Posterior vena cava (tissue), 2 donors: ENCODE data around the gene DNAH10. TPM values are rescaled to one million over a fixed set of nuclear protein-coding genes. Genes with fewer than 3 reads are reported as not detected.

Source experiments
- DNase-seq: peaks from one replicate; pipeline ENCODE4 v3.0.0-alpha.2; 2020; ENCODE audit warnings: low spot score
- intact Hi-C, 2 donors: fragments of 100-400 bp; cut with DNase I; formaldehyde crosslinking; loops; one replicate each; pipeline versions ENCODE4 v1.14.1 to v1.14.2; 2022 to 2023
- total RNA-seq, 2 donors: library from RNA; stranded (reverse); fragmentation: NEBNext Ultra II Directional; extraction: Animal tissue kit (Norgen Biotek cat#: 25700); gene quantifications; one replicate each; pipeline ENCODE4 v1.2.1, GENCODE V29; 2021
- donor health status: DM: yes; HTN: yes; CAD: no.
- donor health status: DM: yes; HTN: yes; CAD: no.

The DNAH10 gene
- total RNA-seq, 2 donors from 2014 or later: not detected

DNA sequence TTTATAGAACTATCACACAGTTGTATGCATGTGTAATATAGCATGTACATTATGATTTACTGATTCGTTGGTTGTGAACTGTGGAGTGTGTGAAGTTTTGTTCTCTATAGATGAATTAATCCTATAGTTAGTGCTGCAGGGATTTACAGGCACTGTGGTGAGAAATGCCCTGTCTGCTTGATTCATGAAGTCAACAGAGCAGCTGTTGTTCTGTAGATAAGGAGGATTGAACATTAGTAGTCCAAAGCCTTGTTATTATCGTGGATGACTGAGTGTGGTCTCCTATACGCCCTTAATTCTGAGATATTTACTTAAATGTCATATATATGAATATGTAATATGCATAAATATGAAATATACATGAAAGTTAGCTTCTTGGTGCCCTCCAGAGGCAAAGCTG, 98.3 kb downstream of the DNAH10 start:
- intact Hi-C loops: no loop called here
- DNase-seq: no peak

- intact Hi-C loops: no loop called here
- DNase-seq: no peak
Measured at GRCh38 chr12:123861392-123861791, 99.3 kb downstream of the DNAH10 start.

GRCh38 chr12:123867141-123867540, 105.0 kb downstream of the DNAH10 start:
- DNase-seq: no peak

GRCh38 chr12:123868791-123869190, 106.7 kb downstream of the DNAH10 start:
- intact Hi-C loops: loop anchor here in 1 of 2 donors (2.0 kb wide), 1 partner anchor 38 kb away; no protein-coding TSS in a partner anchor
- DNase-seq: no peak

More at GRCh38 chr12:123867141-123867540, 105.0 kb downstream of the DNAH10 start:
- intact Hi-C loops: no loop called here

DNA sequence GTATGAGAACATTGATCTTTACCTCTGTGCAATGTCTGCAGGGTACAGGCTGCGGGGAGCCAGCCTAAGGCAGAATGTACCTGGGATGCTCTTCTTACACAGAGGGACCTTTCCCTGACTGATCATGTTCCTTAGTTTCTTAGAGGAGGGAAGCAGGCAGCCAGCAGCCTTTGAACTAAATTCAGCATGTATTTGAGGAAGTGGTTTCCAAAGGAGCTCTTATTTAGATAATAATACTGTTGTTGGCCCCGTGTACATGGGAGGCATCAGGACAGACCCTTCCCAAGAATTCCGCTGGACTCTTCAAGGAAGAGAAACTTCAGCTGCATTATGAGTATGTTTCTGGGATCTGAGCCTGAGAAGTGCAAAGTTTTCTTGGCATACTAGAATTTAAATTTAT, 111.7 kb downstream of the DNAH10 start:
- no peak for DNase-seq
- intact Hi-C loops: no loop called here

DNA sequence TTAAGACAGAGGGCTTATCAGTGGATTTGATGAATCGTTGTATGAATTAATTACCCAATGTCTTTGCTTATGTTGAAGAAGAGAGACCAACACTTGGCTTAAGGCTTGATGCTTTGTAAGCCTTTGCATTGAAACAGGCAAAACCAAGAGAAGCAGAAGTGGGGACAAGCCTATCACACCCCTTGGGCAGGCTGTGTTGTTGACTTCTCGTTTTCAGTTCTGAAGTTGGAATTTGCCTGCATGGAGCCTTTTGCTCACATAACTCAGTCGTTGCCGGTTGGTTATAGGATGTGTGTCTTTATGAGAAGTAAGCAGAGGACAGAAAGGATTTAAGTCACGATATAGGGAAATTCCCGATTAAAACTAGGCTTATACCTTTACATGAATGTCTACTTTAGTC, 115.9 kb downstream of the DNAH10 start:
- no peak for DNase-seq
- intact Hi-C loops: no loop called here

GRCh38 chr12:123879101-123879500, 117.0 kb downstream of the DNAH10 start:
- no peak for DNase-seq
- intact Hi-C loops: no loop called here

- no peak for DNase-seq
- intact Hi-C loops: no loop called here
Measured at GRCh38 chr12:123879691-123880090, 117.6 kb downstream of the DNAH10 start.

- intact Hi-C loops: no loop called here
- DNase-seq: no peak
Measured at GRCh38 chr12:123882161-123882705, 120.1 kb downstream of the DNAH10 start.

- no peak for DNase-seq
- intact Hi-C loops: no loop called here
Measured at GRCh38 chr12:123886258-123886657, 124.2 kb downstream of the DNAH10 start.

- intact Hi-C loops: no loop called here
- no peak for DNase-seq
Measured at GRCh38 chr12:123886931-123887582, 125.0 kb downstream of the DNAH10 start.

- intact Hi-C loops: no loop called here
- DNase-seq: no peak
Measured at GRCh38 chr12:123888989-123889388, 126.9 kb downstream of the DNAH10 start.

DNA sequence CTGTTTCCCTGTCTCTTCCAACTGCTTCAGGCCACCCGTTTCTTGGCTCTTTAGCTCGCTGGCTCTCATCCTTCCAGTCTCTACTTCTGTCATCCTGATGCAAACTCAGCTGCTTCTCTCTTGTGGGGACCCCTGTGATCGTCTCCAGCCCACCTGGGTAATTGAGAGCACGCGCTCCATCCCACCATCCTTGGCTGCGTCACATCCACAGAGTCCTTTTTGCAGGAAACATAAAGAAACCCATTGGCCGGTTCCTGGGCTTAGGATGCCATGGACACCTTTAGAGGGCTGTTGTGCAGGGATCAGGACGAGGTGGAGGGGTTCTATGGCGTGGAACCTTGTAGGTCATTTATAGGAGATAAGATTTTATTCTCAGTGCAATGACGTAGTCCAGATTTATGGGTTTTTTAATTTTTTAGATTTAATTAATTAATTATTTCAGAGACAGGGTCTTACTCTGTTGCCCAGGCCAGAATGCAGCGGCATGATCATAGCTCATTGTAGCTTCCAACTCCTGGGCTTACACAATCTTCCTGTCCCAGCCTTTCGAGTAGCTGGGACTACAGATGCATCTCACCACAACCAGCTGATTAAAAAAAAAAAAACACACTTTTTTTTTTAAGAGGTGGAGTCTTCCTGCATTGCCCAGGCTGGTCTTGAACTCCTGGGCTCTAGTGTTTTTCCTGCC, 127.9 kb downstream of the DNAH10 start:
- no peak for DNase-seq
- intact Hi-C loops: no loop called here

GRCh38 chr12:123890536-123890902, 128.4 kb downstream of the DNAH10 start:
- intact Hi-C loops: no loop called here
- no peak for DNase-seq

- no peak for DNase-seq
- intact Hi-C loops: no loop called here
Measured at GRCh38 chr12:123891011-123891410, 128.9 kb downstream of the DNAH10 start.

DNA sequence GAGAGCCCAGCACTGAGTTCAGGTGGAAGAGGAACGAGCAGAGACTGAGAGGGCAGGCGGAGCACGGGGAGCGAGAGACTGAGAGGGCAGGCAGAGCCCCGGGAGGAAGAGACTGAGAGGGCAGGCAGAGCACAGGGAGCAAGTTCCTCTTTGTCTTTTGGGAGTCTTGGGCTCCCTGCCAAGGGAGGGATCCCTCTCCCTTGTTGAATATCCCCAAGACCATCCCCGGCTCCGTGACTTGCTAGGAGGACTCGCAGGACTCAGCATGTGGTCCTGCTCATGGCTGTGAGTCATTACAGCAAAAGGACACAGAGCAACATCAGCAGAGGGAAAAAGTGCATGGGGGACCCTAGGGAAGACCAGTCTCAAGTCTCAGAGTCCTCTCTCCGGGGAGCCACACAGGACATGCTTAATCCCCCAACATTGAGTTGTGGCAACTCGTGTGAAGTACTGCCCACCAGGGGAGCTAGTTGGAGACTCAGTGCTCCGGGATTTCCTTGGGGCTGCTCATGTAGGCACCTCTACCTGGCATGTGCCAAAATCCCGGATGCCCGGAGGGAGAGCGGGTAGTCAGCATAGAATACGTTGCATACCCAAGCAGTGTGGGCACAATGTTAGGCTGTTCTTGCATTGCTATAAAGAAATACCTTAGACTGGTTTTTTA, 129.5 kb downstream of the DNAH10 start:
- no peak for DNase-seq
- intact Hi-C loops: no loop called here

DNA sequence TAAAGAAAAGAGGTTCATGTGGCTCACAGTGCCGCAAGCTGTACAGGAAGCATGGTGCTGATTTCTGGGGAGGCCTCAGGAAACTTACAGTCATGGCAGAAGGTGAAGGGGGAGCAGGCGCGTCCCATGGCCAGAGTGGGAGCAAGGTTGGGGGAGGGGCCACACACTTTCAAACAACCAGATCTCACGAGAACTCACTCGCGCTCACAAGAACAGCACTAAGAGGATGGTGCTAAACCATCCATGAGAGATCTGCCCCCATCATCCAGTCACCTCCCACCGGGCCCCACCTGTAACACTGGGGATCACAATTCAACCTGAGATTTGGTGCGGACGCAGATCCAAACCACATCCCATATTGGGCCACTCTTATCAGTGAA, 130.1 kb downstream of the DNAH10 start:
- no peak for DNase-seq
- intact Hi-C loops: no loop called here

DNA sequence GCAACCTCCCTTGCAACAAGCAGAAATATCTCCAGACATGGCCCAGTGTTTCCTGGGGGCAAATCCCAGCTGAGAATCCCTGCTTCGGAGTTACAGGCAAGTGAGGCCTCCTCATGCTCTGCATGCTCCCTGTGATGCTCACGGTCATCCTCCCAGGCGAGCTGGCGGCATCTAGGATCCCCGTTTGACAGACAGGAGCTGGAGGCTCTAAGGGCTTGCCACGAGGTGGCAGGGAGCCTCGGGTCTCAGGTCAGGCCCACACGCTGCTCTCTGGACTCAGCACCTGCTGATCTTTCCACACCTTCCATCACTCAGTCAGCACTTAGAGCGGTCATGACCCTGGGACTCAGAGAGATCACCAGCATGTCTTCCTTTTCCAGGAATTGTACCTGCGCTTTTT, 130.8 kb downstream of the DNAH10 start:
- intact Hi-C loops: no loop called here
- DNase-seq: no peak

GRCh38 chr12:123893276-123893675, 131.2 kb downstream of the DNAH10 start:
- no peak for DNase-seq
- intact Hi-C loops: no loop called here

DNA sequence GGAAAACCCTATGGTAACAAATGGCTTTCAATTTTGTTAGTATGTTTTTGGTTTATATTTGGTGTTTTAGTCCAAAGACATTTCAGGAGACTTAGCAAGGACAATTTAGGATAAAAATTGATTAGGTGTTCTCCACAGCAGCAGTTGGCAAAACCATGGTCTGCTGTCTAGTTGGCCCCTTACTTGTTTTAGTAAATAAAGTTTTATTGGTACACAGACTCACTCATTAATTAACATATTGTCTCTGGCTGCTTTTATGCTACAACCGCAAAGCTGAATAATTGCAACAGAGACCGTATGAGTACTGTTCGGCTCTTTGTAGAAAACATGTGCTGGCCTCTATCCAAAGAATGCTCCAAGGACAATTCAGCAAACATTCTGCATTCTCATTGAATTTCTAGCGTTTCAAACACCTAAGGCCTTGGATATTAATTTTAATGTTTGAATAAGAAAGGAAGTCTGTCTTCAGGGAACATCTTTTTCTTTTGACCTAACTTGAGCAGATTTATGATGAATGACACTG, 132.8 kb downstream of the DNAH10 start:
- intact Hi-C loops: no loop called here
- DNase-seq: no peak
